Fibroblast of skin of abdomen (primary cell): ENCODE measurements around the gene HIPK2.
A peak's percentile ranks its signal among the peaks of the same experiment; 100 is the strongest.

Experiments used
- DNase-seq: peaks from one replicate; pipeline ENCODE4 v3.0.0-alpha.2; 2013

HIPK2 gene

DNA sequence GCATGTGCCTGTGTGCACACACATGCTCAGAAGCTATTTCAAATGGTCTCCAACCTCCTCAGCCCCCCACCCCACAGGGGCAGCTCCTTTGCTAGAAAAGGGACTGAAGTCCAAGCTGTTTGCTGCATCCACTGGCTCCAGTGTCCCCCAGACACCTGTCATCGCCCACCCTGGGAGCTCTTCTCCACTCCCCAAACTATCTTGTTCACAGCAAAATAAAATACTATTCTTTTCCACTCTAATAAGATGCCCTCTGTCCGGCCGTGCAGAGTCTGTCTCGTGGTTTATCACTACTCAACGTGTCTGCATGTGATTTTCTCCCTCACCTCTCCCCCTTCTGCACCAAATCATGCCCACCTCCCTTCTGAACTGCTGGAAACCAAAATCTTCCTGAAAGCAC, 25.6 kb downstream of the HIPK2 start:
- no peak for DNase-seq

DNA sequence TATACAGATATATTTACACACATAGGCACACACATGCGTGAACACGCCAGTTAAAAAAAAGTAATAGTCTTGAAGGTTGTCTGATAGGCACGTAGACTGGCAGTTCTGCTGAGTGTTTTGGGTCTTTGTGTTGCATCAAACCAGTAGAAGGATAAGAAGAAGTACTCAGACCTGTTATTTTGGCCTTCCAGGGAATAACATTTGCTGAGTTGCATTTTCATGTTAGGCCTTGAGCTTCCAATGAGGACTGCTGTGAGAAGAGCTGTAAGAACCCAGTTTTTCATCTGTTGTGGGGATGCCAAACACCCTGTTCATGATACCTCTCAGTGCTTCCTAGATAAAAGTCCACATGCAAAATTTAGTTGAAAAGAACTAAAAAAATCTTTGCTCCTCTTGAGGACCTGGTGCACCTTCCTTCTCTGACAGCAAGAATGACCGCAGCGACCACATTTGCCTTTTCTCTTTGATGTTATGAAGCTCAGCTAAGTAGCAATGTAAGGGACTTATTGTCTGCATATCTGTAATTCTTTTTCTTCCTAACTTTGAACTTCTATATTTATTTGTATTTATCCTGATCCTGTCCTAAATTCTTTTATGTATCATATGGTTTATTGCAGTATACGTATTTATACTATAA, 27.2 kb downstream of the HIPK2 start:
- no peak for DNase-seq

DNA sequence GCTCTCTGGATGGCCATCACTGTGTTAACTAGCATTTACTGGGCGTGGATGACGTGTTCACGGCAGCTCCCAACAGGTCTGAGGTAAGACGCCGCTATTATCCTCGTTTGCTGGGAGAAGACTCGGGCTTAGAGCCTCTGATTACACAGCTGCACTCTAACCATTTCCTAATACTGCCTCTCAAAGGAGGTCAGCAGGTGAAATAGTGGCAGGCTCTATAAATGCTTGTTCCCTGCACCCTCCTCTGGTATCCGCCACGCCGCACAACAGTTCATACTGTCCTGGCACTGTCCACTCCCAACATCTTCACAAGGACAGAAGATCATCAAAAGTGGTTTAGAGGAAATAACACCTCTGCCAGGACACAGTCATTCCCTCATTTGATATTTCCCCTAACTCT, 28.3 kb downstream of the HIPK2 start:
- no peak for DNase-seq

DNA sequence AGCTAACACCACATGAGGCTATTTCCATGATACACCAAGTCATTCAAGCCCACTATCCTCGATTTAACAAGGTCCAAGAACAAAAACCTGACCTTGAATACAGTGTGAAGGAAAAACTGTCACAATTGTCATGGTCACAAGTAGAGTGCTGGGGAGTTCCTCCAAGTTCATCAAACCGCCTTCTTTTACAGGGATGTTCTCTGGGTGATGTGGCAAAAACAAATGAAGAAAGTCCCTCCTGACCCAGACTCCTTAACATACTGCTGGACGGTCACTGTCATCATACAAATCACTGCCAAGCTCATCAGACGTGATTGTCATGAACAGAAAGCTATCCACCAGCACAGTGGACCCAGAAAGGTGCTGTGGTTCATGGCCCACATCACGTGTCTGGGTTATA, 28.9 kb downstream of the HIPK2 start:
- DNase-seq, result no peak

DNA sequence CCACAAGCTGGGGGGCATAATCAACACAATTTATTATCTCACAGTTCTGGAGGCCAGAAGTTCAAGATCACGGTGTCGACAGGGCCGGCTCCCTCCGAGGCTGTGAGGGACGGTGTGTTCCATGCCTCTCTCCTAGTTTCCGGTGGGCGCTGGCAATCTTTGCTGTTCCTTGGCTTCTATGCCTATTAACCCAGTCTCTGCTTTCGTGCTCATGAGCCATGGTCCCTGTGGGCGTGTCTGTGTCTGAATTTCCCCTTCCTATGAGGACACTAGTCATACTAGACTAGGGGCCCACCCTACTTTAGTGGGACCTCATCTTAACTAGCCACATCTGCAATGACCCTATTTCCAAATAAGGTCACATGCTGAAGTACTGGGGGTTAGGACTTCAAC, 29.4 kb downstream of the HIPK2 start:
- no peak for DNase-seq

DNA sequence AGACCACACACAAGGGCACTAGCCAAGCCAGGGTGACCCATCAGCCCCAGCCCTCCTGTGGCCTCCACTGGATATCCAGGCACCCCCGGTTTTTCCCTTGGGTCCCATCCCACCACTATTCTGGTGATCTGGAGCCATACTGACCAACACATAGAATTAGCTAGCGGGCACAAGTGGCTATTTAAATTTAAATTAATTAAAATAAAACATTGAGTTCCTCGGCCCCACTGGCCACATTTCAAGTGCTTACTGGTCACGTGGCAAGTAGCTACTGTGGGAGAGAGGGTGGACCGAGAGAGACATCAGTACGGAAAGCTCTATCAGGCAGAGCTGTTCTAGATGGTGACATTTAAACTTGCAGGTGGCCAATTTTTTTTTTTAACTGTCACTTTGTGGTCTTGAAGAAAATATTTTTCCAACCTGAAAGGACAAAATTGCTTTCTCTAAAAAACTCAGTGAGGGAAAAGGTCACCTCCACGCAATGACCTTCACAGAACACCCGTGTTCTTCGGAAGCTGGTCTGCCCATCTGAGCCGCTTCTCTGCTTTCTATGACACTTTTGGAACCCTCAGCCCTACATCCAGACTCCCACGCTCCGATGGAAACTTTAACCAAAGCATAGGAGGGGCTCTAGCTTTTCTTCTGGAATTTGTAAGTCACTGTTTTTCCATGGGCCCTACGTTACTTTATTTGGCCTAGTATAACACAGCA, 30.0 kb downstream of the HIPK2 start:
- DNase-seq, result no peak

DNA sequence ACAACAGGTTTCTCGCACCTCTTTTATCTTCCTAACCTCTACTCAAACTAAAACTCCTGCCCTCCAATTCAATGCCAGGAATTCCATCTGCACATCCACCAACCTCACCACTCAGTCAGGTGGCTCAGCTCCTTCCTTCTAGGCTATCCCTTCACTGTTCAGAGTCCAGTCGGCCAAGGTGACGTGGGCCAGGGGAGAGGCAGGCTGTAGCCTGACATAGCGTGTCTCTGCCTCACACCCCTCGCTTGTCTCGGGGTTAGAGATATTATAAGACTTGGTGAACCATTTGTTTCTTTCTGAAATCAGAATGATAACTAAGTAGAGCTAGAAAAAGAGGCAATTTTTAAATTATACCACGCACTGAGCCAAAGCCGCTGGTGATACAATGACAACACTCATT, 31.1 kb downstream of the HIPK2 start:
- DNase-seq, result no peak

DNA sequence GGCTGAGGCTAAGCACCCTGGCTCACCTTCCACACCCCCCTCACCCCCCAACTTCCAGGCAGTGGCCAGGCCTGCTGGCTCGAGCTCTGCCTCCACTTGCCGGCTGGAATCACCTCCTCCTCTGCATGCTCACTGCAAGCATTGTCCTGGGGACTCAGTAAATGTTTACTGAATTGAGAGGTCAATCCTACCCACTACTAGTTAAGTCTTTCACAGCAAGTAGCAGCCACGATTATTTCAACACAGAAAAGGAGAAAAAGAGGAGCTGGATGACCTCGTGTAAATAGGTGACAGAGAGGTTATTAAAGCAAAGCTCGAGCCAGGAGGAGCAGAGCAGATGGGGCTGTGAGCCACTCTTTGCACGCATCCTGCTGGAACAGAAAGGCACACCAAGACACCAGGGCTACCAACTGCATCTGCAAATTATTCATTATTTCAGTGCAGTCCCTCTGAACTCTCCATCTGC, 32.1 kb downstream of the HIPK2 start:
- no peak for DNase-seq

DNA sequence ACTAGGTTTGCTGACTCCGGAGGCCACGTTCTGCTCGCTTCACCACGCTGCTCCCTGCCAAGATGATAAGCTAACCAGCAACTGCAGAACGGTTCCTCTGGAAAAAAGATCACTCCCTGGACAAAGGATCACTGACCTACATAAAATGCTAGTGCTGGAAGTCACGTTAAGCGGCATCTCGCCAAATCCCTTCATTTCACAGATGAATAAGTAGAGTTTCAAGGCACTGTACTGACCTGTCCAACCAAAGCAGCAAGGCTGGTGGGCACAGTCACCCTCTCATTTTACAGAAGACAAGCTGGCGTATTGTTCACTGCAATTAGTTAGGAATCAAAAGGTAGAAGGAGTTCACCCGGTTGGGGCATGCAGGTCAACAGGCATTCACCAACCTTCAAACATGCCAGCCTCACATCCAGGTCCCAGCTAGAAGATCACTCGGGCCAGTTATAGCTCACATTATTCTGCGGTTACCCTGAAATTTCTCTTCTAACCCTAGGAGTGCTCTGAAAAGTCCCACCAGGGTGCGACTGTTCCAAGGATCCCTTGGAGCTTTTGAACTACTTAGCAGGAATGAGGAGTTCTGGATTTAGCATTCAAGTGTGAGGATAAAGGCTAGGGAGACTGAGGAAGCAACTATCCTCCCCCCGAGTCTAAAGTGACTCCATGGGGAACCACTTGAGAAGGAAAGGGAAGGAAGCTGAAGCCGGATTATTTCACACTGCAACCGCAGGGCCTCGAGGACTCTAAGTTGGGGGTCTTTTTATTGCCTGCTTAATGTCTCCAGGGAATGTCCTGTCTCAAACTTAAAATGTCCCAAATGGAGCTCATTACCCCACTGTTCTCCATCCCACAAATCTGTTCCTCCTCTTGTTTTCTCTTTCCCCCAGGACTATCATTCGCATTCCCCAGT, 32.8 kb downstream of the HIPK2 start:
- DNase-seq, result no peak

DNA sequence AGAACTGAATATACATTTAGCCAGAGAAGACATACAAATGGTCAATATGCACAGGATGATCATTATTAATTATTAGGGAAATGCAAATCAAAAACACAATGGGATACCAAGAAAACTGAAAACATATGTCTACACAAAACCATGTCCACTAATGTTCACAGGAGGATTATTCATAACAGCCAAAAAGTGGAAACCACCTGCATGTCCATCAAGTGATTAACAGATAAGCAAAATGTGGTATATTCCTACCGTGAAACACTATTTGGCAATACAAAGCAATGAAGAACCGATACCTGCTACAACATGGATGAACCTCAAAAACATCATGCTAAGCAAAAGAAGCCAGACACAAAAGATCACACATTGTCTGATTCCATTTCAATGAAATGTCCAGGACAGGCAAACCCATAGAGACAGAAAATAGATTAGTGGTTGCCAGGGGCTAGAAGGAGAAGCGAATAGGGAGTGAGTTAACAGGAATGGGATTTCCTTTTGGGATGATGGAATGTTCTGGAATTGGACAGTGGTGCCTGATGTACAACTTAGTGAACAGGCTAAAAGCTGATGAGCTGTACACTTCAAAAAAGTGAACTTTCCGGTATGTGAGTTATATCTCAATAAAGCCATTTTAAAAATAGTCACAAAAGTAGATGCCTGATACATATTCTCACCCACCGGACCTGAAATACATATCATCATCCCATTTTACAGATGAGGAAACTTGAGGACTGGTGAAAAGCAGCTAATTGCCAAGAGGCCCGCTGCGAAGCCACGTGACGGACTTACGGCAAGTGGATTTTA, 33.6 kb downstream of the HIPK2 start:
- peak; percentile 53 for DNase-seq

DNA sequence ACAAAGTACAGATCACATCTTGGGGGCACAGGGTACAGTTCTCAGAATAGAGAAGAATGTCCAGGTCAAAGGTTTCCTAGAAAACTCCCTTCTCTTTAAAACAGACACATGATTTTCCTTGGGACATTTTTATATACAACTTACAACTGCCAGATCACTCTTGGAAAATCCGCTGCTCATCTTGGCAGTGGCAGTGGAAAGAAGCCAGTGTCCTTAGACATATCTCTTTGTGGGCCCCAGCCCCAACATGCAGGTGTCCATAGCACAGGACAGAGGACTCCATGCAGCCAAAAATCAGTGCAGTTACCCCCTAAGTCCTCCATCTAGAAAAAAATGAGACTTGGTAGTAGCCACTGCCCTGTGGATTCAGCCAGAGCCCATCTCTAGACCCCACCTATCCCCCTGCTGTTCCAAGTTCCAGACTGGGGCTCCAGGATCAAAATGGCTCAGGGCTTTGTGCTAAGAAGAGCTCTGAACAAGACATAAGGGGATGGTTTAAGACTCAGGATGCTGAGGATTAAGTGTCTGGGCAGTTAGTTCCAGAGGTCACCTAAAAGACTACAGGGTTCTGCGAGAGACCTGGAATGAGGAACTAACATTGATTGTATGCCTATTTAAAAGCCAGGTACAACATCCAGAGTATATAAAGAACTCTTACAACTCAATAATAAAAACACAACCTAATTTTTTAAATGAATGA, 34.4 kb downstream of the HIPK2 start:
- DNase-seq, result no peak

DNA sequence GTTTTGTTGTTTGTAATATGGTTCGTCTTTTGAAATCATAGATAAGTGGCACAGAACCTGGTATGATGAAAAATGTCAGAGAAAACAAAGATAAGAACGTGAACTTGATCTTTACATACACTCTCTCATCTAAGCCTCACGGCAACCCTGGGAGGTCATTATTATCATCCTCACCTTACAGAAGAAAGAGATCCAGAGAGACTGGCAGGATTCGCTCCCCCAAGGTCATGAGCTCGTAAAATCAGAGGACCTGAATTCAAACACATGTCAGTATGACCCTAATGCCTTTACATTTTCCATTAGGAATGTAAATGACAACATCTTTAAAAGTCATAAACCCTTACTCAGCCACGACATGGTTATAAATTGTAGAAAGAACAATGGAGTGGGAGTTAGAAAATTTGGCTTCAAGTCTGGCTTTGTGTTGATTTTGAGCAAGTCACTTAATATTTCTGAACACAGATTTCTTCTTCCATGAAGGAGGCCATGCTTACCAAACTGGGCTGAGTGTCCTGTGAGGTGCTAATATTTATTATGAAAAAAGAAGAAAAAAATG, 35.9 kb downstream of the HIPK2 start:
- DNase-seq, result no peak

DNA sequence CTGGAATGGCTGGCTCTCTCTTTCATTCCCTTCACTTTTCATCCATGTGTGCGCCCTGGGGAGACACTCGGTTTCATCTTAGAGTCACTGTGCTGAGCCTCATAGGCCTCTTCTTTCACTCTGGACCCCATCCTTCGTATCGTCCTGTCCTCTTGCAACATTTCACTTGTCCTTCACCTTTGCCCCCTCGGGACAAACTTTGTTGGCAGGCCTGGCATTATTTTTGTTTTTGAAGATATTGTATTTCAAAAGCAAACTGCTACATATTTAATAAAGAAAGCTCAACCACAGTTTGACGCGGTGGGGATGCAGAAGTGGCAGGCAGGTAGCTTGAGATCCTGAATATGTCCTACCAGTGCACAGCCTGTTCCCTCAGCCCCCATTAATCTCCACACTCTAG, 36.6 kb downstream of the HIPK2 start:
- DNase-seq, result no peak

DNA sequence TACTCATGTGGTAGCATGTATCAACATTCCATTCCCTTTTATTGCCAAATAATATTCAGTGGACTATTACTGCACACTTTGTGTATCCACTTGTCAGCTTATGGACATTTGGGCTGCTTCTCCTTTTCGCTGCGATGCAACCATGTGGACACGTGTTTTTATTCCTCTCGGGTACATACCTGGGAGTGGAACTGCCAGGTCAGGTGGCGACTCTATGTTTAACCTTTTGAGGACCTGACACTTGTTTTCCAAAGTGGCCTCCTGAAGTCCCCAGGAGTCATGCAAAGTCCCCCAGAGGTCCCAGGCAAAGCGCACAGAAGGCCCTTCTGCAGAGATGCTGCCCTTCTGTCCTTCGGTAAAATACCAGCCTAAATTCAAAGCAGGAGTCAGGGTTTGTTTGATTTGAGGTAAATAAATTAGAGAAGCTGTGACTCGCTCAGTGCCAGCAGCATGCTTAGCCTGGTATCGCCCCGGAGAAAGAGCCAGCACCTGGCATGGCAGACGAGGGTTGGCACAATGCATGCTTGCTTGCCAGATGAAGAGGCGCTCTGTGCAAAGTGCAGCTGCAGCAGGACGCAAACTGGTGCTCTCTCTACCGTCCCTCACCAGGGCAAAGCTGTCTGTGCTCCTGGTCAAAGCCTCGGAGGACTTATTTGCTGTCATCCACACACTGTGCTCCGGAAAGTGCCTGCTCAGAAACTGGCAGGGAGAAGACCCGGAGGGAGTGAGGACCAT, 37.8 kb downstream of the HIPK2 start:
- no peak for DNase-seq

DNA sequence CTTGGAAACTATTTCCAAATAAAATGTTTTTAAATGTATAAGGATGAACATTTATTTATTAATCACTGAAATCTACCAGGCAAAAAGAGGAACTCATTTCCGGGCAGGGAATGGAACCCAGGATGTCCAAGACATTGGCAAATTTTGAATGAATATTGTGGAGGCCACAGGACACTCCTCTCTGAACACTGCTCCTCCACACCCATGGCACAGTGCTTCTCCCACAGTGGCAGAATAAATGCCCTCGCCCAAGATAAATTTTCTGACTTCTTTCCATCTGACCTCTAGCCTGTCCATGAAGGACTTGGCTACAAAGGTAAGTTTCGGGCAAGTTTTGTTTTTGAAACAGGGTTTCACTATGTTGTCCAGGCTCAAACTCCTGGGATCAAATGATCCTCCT, 39.0 kb downstream of the HIPK2 start:
- DNase-seq, result no peak

DNA sequence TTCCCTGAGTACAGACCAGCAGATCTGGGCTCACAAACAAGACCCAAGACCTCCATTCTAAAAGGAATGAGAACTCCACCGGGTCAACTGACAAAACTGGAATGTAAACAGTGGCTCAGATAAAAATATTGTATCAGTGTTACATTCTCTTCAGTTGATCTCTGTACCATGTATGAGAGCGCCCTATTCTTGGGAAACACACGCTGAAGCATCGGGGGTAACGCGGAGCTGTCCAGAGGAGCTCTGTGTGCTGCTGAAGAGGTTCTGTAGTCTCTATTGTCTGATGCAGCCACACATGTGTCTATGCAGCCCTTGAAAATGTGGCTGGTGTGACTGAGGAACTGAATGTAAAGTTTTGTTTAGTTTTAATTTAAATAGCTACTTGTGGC, 39.7 kb downstream of the HIPK2 start:
- DNase-seq, result peak; percentile 33

DNA sequence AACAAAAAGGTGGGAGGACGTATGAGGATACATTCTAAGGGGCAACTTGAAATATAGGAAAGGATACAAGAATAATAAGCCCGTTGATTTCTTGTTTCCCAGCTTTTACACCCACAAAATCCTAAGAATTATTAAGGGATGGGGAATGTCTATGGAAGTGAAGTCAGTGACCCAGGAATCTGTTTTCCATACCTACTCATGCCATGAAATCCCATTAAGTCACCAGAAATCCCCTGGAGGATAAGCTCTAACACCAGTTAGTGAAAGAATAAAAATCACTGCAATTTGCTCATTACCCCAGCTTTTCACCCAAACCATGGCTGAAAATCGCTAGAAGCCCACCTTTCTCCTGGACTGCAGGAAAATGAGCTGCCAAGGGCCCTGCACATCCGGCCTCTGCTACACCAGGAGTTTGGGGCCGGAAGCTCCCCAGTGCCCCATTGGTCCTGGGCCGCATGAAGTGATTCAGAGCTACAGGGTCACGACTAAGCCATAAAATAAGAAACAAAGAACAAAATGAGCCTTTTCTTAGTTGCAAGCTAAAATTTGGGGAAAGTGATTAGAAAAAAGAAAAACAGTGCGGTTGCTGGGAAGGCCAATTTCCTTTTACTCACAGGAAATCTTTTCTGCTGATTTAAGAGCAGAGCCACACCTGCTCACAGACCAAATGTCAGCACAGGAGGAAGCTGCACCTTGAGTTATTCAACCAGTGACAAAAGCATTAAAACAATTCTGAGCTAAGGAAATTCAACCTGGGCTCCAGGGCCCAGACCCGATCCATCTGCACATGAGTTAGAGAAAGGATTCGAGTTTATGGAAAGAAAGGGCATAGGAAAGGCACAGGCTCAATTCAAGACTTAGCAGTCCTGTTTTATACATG, 40.3 kb downstream of the HIPK2 start:
- DNase-seq, result peak; percentile 35

DNA sequence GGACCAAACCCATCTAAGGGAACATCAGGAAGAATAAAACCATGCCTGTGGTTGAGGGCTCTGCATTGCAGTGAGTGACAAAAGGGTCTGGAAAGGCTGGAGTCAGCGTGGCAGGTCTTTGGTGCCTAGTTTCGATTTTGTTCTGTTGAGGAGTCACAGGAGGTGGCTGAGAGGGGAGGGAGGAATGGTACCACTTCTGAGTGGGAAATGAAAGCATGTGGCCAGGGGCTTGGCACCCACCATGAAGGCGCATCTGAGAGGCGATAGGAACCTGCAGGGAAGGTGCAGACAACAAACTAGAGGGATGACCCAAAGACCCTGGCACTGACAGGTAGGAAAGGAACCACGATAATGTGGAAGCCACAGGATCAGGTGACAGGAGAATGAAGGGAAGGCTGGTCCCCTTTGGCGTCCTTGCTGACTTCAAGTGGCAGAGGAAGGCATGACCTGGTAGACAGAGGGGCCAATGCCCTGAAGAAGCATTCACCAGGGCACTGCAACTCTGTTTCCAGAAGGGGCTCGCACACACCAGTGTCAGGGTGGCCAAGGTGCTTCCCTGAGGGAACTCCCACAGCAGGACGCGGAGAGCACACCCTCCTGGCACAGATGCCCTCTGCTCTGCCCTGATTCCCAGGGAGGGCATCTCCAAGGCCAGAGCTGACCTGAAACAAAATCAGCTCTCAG, 41.7 kb downstream of the HIPK2 start:
- DNase-seq, result no peak

DNA sequence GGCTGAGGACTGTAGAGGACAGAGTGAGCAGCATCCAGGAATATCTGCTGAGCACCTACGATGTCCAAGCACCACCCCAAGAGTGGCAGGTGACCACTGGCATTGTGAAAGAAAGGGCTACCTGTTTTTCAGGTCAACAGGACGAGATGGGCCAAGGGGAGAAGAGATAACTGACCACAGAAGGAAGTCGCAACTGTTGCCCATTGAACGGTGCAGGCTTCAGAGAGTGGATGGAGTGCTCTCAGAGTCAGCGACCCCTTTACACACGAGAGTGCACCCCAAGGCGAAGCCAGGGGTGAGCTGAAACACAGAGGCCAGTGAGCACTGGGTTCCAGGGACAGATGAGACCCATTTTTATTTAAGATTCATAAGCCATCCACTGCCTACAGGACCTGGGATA, 42.3 kb downstream of the HIPK2 start:
- DNase-seq, result no peak
